Neural cell (in vitro differentiated cells): ENCODE results near the gene DEUP1.

Experiments
- CTCF ChIP-seq: fragments of 450-650 bp; IDR thresholded peaks from 2 replicates; pipeline ENCODE4 v1.5.1; 2014; ENCODE audit warnings: antibody characterized with exemption, mild to moderate bottlenecking, moderate library complexity; ENCODE audit not compliant: poor library complexity, severe bottlenecking
- EP300 ChIP-seq: fragments of 450-650 bp; conservative IDR thresholded peaks from 2 replicates; pipeline ENCODE4 v1.6.1; 2014; ENCODE audit warnings: antibody characterized with exemption, mild to moderate bottlenecking, moderate library complexity; ENCODE audit not compliant: poor library complexity, severe bottlenecking
- EZH2 ChIP-seq: fragments of 200-600, 300-800 bp; shearing (Covaris generic), sonication (generic); IDR thresholded peaks from 2 replicates; pipeline ENCODE4 v1.6.1; 2014; ENCODE audit warnings: antibody characterized with exemption, low read length, borderline replicate concordance, mild to moderate bottlenecking; ENCODE audit not compliant: insufficient read depth, poor library complexity, severe bottlenecking
- POLR2AphosphoS5 ChIP-seq: IDR thresholded peaks from 2 replicates; pipeline ENCODE4 v1.6.1; 2012
- RAD21 ChIP-seq: fragments of 450-650 bp; conservative IDR thresholded peaks from 2 replicates; pipeline ENCODE4 v1.6.1; 2014; ENCODE audit warnings: antibody characterized with exemption, mild to moderate bottlenecking, moderate library complexity
- SMC3 ChIP-seq: fragments of 450-650 bp; conservative IDR thresholded peaks from 2 replicates; pipeline ENCODE4 v1.6.1; 2014; ENCODE audit warnings: antibody characterized with exemption, mild to moderate bottlenecking, moderate library complexity; ENCODE audit not compliant: poor library complexity

- TF ChIP-seq SMC3 (no peak), EZH2 (no peak), CTCF (no peak), EP300 (no peak), POLR2AphosphoS5 (no peak), RAD21 (no peak)
Measured at GRCh38 chr11:93407777-93408401, 77.3 kb downstream of the DEUP1 start.
